ENCODE measurements around the gene MAGI2. TPM values are rescaled to one million over a fixed set of nuclear protein-coding genes. Genes with fewer than 3 reads are reported as not detected.

Gene MAGI2
- polyA plus RNA-seq, 3 donors = 0.03 to 0.11 TPM; not detected in 1

DNA sequence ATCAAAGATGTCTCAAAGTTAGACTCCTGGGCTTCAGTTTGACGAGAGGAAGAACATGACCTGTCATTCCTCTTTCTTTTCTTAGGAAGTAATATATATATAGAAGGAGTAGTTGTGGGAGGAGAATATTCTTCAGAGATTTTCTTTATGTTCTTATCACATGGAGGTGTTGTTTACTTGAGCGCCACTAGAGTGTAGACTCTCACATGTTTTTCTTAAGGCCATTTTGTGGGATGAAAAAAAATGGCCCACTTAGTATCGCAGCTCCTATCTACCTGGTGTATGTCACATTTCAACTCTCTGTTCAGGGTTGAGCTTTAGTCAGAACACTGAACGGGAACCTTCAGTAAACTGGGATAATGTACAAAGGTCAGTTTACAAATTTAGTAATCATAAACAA lies 1009.7 kb downstream of the MAGI2 start:
- Histone ChIP-seq H3K27ac (ENCODE audit: low read depth in 1 of 2, low read length in 2 of 2) (no peak overlapping the region), H2AFZ (ENCODE audit: insufficient read depth, low read depth, low read length, poor library complexity, severe bottlenecking) (no peak overlapping the region), H3K4me2 (replicated peaks; ENCODE audit: extremely low read depth, low read length, poor library complexity, severe bottlenecking) (no peak overlapping the region), H3K79me2 (ENCODE audit: insufficient read depth, low read length) (no peaks in the 10 kb centered on the region), H3K4me3 (replicated peaks in 1 of 3; ENCODE audit: low read depth in 2 of 3, low read length in 3 of 3) (no peak overlapping the region), H4K20me1 (ENCODE audit: insufficient read depth, low read length) (no peaks in the 10 kb centered on the region), H3K4me1 (ENCODE audit: control insufficient read depth in 1 of 2, insufficient read depth in 2 of 2, low read length in 2 of 2) (no peaks in the 10 kb centered on the region), H3K9me3 (replicated peaks in 1 of 2; ENCODE audit: control insufficient read depth in 1 of 2, insufficient read depth in 1 of 2, low read length in 2 of 2) (no peaks in the 10 kb centered on the region), H3K27me3 (ENCODE audit: control insufficient read depth in 2 of 2, insufficient read depth in 2 of 2, low read length in 2 of 2) (no peaks in the 10 kb centered on the region), H3K9ac (ENCODE audit: insufficient read depth, low read length, poor library complexity, severe bottlenecking) (no peak overlapping the region), H3K36me3 (replicated peaks in 1 of 2; ENCODE audit: control insufficient read depth in 1 of 2, insufficient read depth in 2 of 2, low read length in 2 of 2) (no peaks in the 10 kb centered on the region)
- peaks cover 0 to 1% (median 0%) of the 10 kb centered on the region in 7 donors for H3K9me3 Mint-ChIP-seq
- no peak overlapping the region for H3K4me3 Mint-ChIP-seq
- H3K36me3 Mint-ChIP-seq = no peaks in the 10 kb centered on the region
- no peak for DNase-seq
- H3K4me1 Mint-ChIP-seq = no peaks in the 10 kb centered on the region
- intact Hi-C loops (cut with micrococcal nuclease) = no loop called here
- peaks cover 0 to 2% (median 0%) of the 10 kb centered on the region in 3 donors for H3K27me3 Mint-ChIP-seq (ENCODE audit: low read depth in 3 of 3)
- WGBS (ENCODE audit: insufficient coverage) = no CpG with 5 or more reads among the region's 4 CpGs
- H3K27ac Mint-ChIP-seq = no peak overlapping the region
- TF ChIP-seq, protein P1, sequence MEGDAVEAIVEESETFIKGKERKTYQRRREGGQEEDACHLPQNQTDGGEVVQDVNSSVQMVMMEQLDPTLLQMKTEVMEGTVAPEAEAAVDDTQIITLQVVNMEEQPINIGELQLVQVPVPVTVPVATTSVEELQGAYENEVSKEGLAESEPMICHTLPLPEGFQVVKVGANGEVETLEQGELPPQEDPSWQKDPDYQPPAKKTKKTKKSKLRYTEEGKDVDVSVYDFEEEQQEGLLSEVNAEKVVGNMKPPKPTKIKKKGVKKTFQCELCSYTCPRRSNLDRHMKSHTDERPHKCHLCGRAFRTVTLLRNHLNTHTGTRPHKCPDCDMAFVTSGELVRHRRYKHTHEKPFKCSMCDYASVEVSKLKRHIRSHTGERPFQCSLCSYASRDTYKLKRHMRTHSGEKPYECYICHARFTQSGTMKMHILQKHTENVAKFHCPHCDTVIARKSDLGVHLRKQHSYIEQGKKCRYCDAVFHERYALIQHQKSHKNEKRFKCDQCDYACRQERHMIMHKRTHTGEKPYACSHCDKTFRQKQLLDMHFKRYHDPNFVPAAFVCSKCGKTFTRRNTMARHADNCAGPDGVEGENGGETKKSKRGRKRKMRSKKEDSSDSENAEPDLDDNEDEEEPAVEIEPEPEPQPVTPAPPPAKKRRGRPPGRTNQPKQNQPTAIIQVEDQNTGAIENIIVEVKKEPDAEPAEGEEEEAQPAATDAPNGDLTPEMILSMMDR (IDR thresholded peaks at IDR 0.05) = no peak

DNA sequence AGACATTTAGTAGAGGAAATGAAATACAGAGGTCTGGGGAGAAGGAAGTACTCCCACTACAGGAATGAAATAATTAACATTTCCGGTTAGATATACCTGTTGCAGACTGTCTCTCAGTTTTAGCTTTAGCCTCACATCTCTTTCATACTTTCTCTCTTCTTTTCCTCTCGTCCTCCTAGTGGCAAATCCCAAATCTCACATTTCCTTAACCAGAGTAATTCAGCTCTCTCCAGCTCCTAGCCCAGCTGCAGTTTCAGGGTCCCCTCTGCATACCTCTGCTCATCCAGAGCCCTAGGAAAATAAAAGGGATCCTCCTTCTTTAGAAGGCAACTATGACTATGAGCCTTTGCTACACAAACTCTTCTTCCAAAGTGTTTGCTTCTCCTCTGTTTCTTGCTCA lies 1011.7 kb downstream of the MAGI2 start:
- H3K4me2 ChIP-seq (replicated peaks; ENCODE audit: extremely low read depth, low read length, poor library complexity, severe bottlenecking) = no peak overlapping the region
- intact Hi-C loops (cut with micrococcal nuclease) = no loop called here
- Mint-ChIP-seq H3K4me1 (no peaks in the 10 kb centered on the region), H3K9me3 (peaks cover 0 to 2% (median 0%) of the 10 kb centered on the region in 7 donors), H3K36me3 (no peaks in the 10 kb centered on the region), H3K4me3 (no peak overlapping the region), H3K27ac (no peak overlapping the region), H3K27me3 (ENCODE audit: low read depth in 3 of 3) (peaks cover 0 to 2% (median 0%) of the 10 kb centered on the region in 3 donors)
- H3K9me3 ChIP-seq (replicated peaks in 1 of 2; ENCODE audit: control insufficient read depth in 1 of 2, insufficient read depth in 1 of 2, low read length in 2 of 2) = no peaks in the 10 kb centered on the region
- TF ChIP-seq, protein P1 (IDR thresholded peaks at IDR 0.05) = no peak
- H3K36me3 ChIP-seq (replicated peaks in 1 of 2; ENCODE audit: control insufficient read depth in 1 of 2, insufficient read depth in 2 of 2, low read length in 2 of 2) = no peaks in the 10 kb centered on the region
- no peak overlapping the region for H3K27ac ChIP-seq (ENCODE audit: low read depth in 1 of 2, low read length in 2 of 2)
- H3K4me3 ChIP-seq (replicated peaks in 1 of 3; ENCODE audit: low read depth in 2 of 3, low read length in 3 of 3) = no peak overlapping the region
- no peak overlapping the region for H2AFZ ChIP-seq (ENCODE audit: insufficient read depth, low read depth, low read length, poor library complexity, severe bottlenecking)
- WGBS (ENCODE audit: insufficient coverage) = 71% methylated on average over 2 of the region's 2 CpGs
- no peak overlapping the region for H3K9ac ChIP-seq (ENCODE audit: insufficient read depth, low read length, poor library complexity, severe bottlenecking)
- H3K79me2 ChIP-seq (ENCODE audit: insufficient read depth, low read length) = no peaks in the 10 kb centered on the region
- H4K20me1 ChIP-seq (ENCODE audit: insufficient read depth, low read length) = no peaks in the 10 kb centered on the region
- DNase-seq = no peak
- H3K4me1 ChIP-seq (ENCODE audit: control insufficient read depth in 1 of 2, insufficient read depth in 2 of 2, low read length in 2 of 2) = no peaks in the 10 kb centered on the region
- H3K27me3 ChIP-seq (ENCODE audit: control insufficient read depth in 2 of 2, insufficient read depth in 2 of 2, low read length in 2 of 2) = no peaks in the 10 kb centered on the region

All from CD14-positive monocyte (primary cell).